Activated CD8-positive, alpha-beta memory T cell treated with anti-CD3 and anti-CD28 coated beads, Interleukin-2, amount 50 U/mL, for 4 hours (primary cell): ENCODE data around the gene RORB.

Experiments
- DNase-seq: peaks from one replicate; pipeline ENCODE4 v3.0.0-alpha.2; 2020

The RORB gene

DNA sequence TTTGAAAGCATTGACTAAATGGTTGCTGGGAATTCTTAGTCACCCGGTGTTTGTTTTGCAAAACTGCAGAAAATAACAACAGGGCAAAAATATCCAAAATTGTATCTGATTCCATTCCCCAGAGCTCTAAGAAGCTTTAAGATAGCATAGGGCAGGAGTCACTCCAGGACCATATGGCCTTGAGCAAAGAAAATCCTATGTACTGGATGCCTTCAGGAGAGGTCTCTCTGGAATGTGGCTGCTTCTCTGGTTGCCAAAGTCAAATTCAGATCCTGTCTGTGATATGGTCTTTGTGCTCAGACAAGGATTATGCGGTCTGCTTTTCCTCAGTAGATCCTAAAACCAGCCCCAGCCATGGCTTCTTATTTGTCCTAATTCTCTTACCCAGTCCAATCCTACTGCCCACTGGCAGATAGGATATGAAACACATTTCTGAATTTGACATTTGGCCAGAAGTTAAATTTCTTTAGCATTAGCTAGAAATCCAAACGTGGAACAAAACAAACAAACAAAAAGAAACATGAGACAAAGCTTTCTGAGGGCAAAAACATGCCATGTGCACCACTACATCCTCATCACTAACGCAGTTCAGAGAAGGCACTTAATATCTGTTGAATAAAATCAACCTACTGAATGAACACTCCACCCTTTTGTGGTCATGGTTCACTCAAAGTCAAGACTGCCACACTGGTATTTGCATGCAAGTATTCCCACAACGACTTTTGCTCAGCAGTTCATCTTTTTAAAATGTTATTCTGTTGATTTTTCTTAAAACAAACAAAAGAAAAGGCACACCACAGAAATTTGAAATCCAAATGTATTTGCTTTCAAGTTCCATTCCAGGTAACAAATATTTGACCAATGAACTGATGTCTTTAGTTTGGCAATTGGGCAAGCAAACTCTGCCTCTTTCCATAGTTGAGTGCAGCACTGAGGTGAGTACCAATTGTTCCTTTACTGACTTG is 224.8 kb downstream of the RORB start:
- DNase-seq, result no peak

DNA sequence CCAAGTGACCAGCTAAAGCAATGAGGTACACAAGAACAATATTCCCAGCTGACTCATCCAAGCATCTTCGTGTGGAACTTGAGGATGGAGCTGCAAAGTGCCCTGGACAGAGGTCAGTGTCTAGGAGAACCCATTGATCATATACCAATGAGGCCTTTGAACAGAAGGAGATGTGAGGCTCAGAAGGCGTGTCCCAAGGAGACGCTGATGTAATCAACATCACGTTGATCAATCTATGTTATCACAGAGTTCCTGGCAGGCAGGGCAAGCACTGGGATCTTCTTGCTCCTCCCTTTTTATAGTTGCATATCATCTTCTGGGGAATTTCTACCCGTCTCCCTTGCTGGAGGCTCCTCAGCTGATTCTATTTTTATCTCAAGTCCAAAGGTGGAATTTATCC is 227.2 kb downstream of the RORB start:
- DNase-seq, result no peak

DNA sequence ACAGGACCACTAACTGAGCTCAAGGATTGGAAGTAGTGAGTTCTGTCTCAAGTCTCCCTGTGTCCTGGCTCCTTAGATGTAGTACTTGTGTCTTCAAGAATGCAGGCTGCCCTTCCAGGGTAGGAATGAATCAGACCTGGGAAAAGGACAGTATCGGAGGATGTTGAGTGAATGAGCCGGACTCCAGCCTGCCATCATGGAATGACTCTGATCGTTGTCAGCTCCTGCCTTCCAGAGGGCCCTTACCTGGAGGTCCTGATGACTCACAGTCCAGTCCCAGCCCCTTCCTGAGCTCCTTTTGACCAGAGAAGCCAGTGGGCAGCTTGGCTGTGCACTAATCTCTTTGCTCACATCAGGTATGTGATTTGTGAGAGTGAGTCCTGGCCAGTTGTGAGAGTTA is 229.4 kb downstream of the RORB start:
- DNase-seq, result no peak

DNA sequence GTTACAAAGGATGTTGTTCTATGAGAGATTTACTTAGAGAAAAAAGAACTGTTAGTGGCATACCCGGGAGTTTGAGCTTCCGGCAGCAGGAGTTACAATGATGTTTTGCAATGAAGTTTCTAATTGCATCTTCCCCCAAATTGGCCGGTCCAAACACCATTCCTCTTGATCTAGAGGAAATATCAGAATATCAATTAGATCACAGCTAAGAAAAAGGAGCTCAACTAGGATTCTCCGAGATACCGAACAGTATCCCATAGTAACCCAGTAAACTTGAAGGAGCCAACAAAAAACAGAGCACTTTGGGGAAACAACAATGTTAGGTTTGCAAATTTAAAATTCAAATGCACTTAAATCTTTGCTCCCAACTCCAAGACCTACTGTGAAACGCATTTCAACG is 231.0 kb downstream of the RORB start:
- no peak for DNase-seq

DNA sequence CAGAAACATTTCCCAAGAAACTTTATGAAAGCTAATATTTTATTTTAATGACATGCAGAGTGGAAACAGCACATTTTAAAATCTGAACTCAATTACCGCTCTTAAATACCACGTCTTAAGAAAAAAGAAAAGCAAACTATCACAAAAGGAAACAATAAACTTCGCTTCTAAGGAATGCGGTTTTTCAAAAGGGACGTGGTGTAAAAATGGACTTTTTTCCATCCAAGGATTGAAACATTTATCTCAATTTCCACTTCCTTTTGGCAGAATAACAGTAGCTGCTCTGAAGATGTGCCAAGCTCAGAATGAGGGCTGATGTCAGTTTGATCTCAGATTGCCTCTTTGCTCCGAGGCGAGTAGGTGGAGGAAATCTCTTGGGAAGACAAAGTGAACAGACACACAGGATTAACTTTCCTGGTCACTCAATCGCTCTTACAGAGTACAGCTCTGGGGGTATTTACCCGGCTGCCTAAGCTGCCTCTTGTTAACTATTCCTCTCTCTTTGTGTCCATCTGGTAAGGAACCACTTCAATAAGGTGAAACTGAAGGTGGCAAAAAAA is 232.1 kb downstream of the RORB start:
- no peak for DNase-seq

DNA sequence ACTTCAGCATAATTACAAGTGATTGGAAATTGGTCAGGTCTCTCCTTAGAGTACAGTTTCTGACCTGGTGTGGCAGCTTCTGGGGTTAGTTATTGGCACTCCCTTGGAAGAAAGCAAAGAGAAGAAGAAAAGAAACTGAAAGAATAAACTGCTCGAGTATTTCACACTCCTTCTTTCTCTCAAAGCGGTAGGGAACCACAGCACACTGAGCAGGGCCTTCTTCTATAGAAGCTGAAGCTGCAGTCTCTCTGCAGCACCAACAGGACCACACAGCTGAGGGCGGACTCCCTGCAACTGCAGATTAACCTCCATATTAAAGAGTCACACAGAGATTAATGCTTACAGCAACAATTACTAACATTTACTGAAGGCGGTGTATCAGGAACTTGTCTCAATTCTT is 238.6 kb downstream of the RORB start:
- no peak for DNase-seq

DNA sequence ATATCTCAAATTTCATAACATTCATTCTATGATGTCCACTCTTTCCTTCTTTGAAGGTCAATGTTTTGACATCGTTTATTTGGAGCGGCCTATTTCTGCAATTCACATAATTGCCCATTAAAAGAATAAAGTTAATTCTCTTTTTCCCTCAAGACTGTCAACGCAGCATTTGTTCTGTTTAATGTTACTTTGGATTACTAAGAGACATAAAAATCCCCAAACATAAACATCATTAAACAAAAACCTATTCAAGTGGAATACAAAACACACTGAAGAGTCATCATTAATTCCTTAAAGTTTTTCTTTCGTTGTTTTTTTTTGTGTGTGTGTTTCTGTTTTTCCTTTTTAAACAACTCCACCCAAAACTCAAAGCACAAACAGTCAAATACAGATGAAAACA is 239.5 kb downstream of the RORB start:
- no peak for DNase-seq

DNA sequence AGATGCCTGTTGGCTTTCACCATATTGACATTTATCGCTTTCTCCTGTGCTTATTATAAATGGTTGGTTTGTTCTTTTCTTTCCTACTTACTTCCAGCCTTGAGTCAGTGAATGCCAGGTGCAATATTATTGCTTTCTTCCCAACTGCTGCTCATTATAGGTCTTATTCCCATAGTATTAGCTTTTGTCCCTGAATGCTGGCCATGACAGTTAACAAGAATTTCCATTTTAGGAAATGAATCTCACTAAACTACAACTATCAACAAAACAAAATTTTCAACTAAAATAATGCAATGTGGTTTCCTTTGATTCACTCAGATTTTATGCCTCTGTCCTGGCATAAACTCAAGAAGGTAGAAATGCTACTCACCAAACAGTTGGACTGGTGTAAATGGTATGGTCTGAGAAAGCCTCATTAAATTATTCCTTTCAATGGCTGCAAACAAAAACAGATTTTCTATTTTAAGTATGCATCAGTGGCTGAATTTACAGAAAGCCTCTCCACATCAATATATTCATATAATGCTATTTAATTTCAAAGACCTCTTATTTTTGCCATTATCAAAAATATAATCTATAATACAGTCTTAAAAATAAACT is 245.2 kb downstream of the RORB start:
- no peak for DNase-seq
